ENCODE results near the gene ITPR1. TPM values are rescaled to one million over a fixed set of nuclear protein-coding genes. Genes with fewer than 3 reads are reported as not detected.

The ITPR1 gene
- polyA plus RNA-seq, 3 donors, result 48.6 to 58.8 (median 53.2) TPM

DNA sequence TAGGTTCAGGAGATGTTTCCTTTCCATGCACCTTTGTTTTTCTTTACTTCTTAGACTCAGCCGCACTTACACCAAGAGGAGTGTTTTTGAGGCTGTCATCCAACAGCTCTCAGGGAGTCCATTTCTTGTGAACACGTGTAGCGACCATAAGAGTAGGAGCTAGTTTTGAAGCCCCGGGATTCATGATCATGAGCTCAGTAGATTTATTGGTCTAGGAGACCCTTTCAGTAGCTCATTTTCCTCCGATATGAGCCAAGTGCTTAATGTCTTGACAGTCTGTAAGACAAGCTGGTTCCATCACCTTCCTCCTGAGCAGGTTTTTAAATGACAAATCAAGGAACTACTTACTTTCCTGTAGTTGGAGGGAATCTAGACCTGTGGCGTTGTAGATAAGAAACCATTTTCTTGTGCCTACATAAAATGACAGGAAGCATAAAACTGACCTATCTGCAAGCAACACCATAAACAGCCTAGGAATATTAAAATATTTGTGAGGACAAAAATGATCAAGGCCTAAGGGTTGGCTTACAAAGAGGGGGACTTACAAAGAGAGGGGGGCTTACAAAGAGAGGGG lies 313.5 kb downstream of the ITPR1 start:
- DNase-seq, result no peak

DNA sequence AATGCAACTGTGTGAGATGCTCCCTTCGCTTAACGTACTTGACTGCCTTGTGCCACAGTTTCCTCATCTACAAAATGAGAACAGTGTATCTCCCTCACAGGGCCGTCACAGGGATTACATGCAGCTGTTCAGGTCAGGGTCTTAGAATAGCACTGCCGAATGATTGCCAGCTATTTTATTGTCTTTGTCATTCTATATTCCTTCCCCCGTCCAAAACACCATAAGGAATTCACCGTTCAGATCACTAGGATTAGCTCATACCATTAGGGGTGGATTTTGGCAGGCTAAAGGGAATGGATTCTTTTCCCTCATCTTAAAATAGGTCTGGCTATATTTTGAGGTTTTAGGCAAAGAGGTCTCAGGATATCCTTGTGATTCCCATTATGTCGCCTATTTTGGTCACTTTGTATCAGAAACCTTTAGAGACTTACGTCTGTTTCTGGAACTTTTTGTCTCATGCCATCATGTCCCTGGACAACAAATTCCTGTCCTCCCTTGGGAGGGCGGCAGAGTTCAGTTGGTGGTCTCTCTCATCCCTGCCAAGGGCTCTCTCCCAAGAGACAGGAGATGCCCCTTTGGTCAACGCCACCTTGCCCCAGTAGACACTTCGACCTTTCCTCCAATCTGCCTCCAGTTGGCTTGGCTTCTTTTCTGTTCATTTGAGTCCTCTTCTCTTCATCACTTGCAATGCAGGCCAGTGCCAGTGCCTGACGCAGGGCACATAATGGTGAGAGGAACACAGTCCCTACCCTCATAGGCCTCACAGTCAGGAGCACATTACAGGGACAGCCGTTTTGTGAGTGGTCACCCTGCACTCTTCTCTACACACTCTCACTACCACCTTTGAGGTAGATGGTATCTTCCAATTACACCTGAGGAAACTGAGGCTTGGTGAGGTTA lies 314.5 kb downstream of the ITPR1 start:
- DNase-seq, result no peak

DNA sequence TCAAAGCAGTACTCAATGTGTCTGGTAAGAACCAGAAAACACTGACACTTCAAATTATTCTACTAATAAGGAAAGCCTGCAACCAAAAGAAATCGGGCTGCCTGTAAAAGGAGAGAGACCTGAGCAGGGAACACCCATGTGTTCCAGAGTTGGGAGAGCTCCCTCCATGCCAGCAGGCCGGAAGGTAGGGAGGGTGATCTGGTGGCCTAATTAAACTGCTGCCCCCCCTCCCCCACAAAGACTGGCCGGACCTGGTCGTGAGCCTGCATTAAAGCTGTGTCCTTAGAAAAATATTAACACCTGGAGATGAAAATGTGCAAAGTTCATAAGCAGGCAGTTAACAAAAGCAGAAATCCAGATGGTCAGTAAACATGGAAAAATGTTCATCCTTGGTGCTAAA lies 315.5 kb downstream of the ITPR1 start:
- no peak for DNase-seq

DNA sequence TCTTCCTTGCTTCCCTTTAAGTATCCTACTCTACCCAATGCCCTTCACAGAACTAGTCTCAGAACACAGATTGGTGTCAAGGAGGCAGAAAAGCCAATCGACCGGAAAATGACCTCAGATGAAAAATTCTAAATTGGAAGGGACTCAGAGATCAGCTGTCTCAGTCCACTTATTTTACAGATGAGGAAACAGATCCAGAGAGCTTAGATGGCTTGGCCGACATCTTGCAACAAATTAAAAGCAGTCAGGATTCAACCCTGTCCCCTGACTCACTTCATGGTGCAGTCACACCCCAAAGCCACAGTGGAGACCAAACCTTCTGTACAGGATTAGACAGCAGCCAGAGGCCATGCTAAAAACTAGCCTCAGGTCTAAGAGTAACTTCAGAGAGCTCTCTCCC lies 316.8 kb downstream of the ITPR1 start:
- DNase-seq, result no peak

DNA sequence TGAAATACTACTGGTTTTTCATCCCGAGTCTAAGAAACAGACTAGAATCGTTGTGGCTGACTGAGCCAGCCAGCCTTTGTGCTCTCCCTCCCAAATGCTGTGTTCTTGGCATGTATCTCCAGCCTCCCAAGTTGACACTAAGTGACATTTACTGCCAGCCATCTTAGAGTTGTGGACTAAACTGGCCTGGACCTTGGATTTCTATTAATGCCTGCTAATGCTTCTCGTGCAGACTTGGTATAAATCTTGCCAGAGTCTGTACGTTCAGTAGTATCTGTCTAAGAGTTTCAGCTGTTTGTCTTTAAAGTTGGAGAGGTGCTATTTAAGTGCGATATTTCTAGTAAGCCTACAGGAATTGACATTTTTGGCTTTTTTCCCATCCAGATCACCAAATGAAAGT lies 319.4 kb downstream of the ITPR1 start:
- DNase-seq, result no peak

DNA sequence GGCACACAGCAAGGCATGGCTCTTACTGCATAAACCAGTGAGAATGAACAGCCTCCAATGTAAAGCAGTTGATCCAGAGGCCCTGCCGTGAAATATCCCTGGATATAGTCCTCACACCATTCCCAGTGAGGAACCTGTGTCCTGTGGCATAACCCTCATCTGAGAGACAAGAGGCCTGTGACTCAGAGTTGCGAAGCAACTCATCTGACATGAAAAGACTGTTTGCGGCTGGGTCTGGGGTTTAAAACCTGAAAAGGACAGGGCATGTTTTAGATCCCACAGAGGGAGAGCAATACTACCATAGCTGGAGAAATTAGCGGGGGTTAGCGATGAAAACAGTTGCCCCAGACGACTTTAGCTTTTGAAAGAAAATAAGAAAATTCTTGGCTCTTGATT lies 320.8 kb downstream of the ITPR1 start:
- no peak for DNase-seq

DNA sequence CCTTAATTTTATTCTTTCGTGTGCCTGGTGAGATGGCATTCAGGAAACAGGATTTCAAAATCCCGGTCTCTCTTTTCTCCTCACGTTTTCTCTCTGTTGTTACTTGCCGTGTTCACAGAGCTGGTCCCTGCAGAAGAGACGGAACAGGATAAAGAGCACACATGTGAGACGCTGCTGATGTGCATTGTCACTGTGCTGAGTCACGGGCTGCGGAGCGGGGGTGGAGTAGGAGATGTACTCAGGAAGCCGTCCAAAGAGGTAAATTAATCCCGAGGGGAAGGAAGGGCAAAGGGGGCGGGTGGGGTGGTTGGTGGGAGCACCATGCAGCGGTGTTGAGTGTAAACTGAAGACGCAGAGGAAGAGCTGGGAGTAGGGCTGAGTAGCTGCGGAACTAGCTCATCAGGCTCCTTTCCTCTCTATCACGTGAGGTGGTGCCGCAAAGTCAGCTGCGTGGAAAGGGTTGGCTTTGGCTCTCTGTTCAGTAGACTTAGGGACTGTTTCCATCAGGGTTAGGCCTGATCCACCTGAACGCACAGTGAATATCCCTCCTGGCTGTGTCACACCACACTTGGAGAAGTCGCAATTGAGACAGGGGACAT lies 321.3 kb downstream of the ITPR1 start:
- DNase-seq, result no peak

DNA sequence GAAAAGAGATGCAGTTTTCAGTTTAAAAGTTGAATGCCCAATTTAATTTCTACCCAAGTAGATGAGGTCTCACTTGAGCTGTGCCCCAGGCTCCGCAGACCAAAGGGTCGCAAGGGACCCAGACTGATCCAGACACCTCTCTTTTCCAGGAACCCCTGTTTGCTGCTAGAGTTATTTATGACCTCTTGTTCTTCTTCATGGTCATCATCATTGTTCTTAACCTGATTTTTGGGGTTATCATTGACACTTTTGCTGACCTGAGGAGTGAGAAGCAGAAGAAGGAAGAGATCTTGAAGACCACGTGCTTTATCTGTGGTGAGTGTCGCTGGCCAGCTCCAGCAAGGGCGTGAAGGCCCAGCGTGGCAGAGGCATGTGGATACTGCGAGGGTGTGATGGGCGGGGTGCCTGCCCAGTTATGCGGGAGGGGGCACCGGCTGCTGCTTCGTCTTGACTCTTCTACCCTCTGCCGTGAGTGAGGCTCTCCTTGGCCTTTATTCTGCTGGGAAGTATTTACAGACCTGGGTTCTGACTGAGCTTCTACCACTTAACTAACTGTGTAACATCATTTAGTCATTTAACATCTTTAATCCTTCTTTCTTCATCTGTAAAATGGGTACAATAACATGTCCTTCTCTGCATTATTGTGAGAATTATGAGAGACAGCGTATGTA lies 321.9 kb downstream of the ITPR1 start:
- DNase-seq, result no peak

DNA sequence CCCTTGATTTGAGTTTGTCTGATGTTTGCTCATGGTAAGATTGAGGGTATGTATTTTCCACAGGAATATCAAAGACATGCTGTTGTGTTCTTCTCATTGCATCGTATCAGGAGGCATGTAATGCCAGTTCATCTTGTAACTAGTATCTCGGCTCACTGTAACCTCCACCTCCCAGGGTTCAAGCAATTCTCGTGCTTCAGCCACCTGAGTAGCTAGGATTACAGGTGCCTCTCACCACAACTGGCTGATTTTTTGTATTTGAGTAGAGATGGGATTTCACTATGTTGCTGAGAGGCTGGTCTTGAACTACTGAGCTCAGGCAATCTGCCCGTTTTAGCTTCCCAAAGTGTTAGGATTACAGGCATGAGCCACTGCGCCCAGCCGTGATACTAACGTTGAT lies 323.2 kb downstream of the ITPR1 start:
- DNase-seq, result no peak

DNA sequence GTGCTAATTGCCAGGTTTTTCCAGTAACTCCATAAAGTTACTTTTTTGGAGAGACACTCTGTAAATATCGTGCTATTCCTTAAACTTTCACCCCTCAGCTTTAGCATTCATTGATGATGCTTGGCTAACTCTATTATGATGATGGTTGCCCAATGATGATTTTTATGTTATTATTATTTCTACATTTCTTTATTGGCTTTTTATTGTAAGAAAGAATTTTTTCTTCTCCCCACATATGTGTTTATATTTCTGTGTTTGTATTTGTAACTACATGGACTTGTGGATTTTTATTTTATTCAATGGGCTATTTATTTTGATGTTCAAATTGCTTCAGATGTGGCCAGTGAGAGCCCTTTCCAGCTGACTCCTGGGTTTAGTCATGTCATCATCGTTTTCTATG lies 323.6 kb downstream of the ITPR1 start:
- DNase-seq, result no peak

DNA sequence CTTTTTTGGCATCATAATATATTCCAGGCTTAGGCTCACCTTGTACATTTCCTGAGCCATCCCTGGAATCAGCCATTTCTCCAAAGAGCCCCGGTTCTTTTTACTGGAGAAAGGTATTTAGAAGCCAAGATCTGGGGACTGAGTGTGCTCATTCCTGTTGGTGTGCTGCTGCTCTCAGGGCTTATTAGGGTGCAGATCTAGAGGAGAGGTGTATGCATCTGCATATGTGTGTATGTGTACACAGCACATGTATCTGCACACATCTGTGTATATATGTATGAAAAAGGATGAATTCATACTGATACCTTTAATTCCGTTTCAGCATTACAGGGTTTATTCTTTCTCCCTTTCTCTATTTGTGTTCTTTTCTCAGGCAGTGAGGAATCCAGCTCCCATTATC lies 324.0 kb downstream of the ITPR1 start:
- DNase-seq, result no peak

DNA sequence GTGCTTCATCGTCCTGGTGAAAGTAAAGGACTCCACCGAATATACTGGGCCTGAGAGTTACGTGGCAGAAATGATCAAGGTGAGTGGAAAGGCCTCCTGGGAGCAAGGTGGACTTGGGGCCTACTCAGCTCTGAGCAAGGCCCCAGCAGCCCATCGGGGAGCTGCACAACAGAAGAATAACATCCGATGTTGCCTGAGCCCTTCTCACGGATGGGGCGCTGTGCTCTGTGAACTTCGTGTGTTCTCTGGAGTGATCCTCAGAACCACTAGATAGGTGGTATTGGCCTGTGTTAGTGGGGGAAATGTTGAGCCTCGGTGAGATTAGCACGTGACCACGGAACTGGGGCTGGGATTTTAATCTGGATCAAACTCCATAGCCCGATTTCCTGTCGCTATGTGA lies 325.0 kb downstream of the ITPR1 start:
- no peak for DNase-seq

DNA sequence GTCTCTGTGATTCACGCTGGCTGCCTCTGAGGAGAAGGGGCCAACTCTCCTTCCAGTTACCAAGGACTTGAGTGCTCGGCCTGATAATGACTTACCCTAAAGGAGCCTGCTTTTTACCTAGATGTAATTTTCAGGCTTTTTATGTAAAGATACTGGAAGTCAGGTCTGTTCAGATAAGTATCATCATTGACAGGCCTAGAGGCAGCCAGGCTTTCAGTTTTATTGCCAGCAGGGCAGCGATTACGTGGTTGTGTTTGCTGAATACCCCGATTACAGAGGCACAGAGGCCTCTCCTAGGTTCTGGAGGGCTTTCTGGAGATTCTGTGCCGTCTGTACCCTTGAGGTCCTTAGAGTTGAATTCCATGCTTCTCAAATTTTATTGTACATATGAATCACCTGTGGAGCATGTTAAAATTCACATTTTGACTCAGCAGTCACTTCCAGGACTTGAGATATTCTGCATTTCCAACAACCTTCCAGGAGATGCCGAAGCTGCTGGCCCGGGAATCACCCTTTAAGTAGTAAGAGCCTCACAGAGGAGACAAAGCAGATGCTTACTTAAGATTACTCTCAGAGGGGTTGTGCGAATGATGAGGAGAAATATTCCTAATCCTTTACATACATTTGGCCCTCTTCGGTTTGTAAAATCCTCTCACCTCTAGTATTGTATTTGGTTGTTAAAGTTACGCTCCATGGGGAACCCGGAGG lies 326.0 kb downstream of the ITPR1 start:
- DNase-seq, result no peak

DNA sequence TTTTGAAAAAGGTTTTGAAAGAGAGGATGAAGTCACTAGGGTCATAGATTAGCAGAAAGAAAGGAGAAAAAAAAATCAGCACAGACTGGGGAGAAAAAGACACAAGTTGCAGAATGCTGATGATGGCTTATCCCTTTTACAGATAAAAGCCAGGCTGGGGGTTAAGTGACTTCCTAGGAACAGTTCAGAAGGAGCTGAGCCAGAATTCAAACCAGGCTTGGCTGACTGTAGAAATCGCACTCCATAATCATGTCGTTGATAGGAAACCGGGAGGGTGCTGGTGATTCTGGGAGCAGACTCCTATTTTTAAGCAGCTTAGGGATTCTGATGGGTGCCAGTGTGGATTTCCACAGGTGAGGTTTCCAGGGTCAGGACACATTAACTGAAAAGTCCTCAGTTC lies 326.6 kb downstream of the ITPR1 start:
- DNase-seq, result no peak

DNA sequence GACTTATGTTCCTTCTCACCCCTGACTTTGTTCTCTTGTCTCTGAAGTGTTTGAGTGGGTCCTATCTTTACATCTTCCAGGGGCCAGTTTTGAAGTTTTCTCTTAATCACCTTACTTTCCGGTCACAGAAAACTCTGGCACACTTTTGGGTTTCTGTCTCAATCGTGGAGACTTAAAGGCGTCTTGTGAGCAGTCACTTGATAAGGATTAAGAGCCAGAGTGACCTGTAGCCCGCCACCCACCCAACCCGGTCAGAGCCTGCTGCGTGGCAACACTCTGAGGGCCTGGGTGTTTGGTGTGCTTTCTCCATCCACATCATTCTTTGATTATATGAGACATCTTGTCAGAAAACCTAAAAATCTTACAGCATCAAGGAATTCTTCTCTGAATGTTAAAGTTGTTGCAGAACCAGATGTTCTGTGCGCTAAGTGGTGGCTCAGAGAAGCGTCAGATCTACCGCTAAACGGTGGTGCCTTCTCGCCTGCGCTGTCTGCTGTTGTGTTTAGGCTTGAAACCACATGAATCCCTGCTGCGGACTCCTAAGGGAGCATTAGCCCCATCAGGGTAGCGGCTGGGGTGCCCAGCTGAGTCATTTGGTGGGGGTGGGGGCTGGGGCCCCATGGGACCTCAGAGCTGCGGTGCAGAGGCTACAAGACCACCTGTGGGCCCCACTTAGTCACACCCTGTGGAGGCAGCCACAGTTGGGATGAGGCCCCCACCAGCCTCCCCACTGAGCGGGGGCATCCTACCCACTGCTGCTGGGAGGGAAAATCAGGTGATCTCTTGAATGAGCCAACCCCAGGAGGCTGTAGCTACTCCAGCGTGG lies 327.4 kb downstream of the ITPR1 start:
- DNase-seq, result no peak

DNA sequence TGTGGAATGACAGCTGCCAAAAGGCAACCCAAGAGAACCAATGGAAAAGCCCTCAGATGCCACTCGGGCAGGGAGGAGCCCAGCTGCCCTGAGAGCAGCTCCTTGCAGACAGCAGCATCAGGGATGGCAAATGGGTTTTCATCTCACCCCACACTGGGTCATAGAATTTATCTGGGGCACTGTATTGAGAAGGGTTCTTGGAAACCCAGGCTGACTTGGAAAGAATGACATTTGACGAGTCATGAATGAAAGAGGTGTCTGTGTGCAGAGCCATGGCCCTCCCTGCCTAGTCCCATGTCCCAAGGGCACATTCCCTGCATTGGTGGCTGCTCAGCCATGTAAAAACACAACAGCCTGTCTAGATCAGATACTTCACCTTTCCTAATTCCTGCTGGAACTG lies 328.2 kb downstream of the ITPR1 start:
- peak; percentile 52 for DNase-seq

DNA sequence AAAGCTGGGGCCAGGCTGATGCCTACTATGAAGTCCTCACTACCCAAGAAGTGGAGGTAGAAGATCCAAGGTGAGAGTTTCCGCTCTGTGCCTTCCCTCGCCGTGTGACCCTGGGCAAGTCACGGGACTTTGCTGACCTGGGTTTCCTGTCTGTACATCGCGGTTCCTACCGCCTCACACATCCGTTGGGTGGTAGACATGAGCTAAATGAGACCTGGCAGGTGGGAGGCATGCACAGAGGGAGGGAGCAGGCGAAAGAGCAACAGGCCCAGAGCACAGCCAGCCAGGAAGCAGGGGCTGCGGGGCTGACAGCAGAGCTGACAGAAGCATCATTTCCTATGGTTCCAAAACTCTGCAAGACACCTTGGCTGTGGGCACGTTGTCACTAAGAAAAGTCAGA lies 328.8 kb downstream of the ITPR1 start:
- no peak for DNase-seq

DNA sequence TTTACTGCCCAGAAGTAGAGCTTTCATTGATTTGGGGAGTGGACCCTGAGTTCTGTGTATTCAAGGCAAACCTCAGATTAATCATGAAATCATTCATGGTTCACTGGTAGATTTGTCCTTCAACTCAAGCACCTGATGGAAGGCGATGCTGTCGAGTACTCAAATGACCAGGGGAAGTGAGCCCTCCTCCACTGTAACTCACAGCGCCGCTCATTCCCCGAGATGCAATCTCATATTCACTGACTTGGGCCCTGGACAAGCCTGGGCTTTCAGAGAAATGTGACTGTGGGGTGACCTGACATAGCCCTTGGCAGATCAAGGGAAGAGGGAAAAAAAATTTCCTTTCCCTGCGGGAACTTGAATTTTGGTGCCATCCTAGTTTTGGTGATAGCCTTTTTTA lies 329.4 kb downstream of the ITPR1 start:
- no peak for DNase-seq

DNA sequence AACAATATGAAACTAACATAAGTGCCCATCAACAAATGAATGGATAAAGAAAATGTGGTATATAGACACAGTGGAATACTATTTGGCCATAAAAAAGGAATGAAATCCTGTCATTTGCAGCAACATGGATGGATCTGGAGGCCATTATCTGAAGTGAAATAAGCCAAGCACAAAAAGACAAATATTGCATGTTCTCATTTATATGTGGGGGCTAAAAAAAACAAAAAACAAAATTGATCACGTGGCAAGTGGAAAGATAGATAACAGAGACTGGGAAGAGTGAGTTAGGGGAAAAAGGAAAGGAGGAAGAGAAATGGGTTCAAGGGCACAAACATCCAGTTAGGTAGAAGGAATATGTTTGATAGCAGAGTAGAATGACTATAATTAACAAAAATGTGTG lies 330.2 kb downstream of the ITPR1 start:
- no peak for DNase-seq

DNA sequence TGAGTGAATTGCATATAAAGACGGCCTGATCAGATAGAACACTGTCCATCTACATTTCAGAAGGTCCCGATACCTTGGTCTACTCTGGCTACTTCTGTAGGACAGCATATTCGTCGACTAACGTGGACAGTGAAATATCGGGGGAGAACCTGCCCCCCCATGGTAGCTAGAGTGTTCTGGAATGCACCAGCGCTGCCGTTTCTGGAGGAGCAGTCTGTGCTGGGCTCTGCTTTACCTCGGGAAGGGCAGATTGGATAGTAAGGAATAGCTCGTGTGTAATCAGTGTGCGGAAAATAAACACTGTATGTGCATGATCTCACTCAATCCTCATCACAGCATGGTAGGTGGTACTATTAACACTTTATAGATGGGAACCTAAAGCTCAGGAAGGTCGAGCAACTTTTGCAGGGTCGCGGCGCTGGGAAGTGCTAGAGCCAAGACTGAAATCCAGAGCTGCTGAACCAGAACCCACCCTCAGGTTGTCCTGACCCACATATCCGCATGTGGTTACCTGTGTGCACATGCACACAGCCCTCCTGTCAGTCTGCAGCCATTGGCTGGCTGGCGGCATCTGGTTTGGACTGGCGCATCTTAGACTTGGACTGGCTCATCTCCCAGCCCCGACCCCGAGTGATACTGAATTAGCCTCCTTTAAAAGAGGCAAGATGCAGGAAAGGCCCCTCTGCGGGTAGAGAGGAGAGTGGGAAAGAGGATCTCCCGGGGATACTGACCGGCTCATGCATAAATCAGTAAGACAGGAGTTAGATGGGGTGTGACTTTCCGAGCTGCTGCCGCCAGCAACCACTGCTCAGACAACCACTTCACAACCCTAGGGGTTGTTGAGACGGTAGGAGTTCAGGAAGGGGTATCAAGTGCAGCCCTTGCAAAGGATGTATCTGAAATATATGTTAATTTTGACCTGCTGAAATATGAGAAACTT lies 331.1 kb downstream of the ITPR1 start:
- DNase-seq, result peak; percentile 66
